ENCODE measurements around the gene GP9. TPM values are rescaled to one million over a fixed set of nuclear protein-coding genes. Genes with fewer than 3 reads are reported as not detected.

Gene GP9
- total RNA-seq, 1 experiment from 2014 or later, result not detected

DNA sequence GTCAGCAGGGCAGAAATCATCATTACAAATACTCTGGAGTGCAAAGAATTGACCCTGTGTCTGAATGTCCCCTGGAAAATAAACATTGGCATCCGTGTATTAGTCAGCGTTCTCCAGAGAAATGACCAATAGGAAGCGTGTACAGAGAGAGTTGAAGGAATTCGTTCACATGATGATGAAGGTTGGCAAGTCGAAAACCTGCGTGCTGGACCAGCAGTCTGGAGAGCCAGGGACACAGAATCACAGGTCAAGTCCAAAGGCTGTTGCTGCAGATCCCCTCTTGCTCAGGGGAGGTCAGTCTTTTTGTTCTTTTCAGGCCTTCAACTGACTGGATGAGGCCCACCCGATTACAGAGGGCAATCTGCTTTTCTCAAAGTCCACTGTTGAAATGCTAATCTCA is 16.6 kb downstream of the GP9 start:
- Mint-ChIP-seq H3K27ac (ENCODE audit: unreplicated experiment) (peak overlapping the region; percentile 3), H3K36me3 (ENCODE audit: insufficient read depth, unreplicated experiment) (no peaks in the 10 kb centered on the region), H3K4me1 (ENCODE audit: low read depth, unreplicated experiment) (peaks cover 8% of the 10 kb centered on the region), H3K27me3 (ENCODE audit: unreplicated experiment) (peaks cover 9% of the 10 kb centered on the region), H3K4me3 (ENCODE audit: low read depth, unreplicated experiment) (no peak overlapping the region), H3K9me3 (ENCODE audit: low read depth, unreplicated experiment) (no peaks in the 10 kb centered on the region)
- no TSS peak for BruUV-seq (replicated peaks)
- TF ChIP-seq, protein P1, sequence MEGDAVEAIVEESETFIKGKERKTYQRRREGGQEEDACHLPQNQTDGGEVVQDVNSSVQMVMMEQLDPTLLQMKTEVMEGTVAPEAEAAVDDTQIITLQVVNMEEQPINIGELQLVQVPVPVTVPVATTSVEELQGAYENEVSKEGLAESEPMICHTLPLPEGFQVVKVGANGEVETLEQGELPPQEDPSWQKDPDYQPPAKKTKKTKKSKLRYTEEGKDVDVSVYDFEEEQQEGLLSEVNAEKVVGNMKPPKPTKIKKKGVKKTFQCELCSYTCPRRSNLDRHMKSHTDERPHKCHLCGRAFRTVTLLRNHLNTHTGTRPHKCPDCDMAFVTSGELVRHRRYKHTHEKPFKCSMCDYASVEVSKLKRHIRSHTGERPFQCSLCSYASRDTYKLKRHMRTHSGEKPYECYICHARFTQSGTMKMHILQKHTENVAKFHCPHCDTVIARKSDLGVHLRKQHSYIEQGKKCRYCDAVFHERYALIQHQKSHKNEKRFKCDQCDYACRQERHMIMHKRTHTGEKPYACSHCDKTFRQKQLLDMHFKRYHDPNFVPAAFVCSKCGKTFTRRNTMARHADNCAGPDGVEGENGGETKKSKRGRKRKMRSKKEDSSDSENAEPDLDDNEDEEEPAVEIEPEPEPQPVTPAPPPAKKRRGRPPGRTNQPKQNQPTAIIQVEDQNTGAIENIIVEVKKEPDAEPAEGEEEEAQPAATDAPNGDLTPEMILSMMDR (IDR thresholded peaks at IDR 0.05; ENCODE audit: unreplicated experiment), result no peak
- CTCF ChIA-PET, result interaction anchor here (0.6 kb wide), 1 partner anchor 170 kb away, joined by 7 read pairs; no protein-coding TSS in a partner anchor
- intact Hi-C loops (cut with micrococcal nuclease; ENCODE audit: unreplicated experiment), result no loop called here
- DNase-seq, result no peak

DNA sequence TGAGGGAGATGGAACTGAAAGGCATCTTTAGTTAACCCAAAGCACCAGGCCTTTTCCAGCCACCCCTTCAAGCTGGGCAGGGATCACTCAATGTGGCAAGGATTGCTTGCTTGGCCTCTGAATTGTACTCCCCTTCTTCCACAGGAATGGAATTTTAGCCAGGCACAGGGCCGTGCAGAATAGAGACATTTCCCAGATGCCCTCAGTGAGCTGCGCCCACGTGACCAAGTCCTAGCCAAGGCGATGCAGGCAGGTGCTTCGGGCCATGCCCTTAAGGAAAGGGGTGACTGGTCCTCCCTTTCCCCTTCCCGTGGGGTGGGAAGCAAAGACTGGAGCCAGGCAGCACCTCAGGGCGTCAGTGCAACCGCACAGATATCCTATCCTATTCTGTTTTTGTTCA is 17.9 kb downstream of the GP9 start:
- TF ChIP-seq, protein P1 (IDR thresholded peaks at IDR 0.05; ENCODE audit: unreplicated experiment), result no peak
- Mint-ChIP-seq H3K4me3 (ENCODE audit: low read depth, unreplicated experiment) (no peak overlapping the region), H3K27me3 (ENCODE audit: unreplicated experiment) (peaks cover 9% of the 10 kb centered on the region), H3K36me3 (ENCODE audit: insufficient read depth, unreplicated experiment) (no peaks in the 10 kb centered on the region), H3K4me1 (ENCODE audit: low read depth, unreplicated experiment) (peaks cover 8% of the 10 kb centered on the region), H3K27ac (ENCODE audit: unreplicated experiment) (no peak overlapping the region), H3K9me3 (ENCODE audit: low read depth, unreplicated experiment) (no peaks in the 10 kb centered on the region)
- CTCF ChIA-PET, result interaction anchor here (0.7 kb wide), 1 partner anchor 56 kb away, joined by 3 read pairs; no protein-coding TSS in a partner anchor
- no TSS peak for BruUV-seq (replicated peaks)
- intact Hi-C loops (cut with micrococcal nuclease; ENCODE audit: unreplicated experiment), result no loop called here
- no peak for DNase-seq

DNA sequence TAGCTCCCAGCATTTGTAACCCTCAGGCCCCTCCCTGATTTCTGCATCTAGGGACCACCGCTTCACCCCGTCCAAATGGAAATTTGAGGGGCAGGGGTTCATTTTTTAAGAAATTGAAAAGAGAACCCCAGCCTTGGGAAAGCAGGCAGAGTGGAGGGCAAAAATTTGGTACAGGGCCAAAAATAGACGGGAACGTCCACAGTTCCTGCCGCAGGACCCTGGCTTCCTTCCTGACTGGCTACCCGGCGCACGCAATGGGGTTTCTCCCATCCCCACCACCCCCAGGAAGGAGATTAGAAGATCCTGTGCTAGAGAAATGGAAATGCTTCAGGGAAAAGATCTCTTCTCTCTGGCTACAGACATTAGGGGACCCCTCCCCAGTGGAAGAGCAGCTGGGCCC is 20.9 kb downstream of the GP9 start:
- H3K9me3 Mint-ChIP-seq (ENCODE audit: low read depth, unreplicated experiment), result no peaks in the 10 kb centered on the region
- peaks cover 8% of the 10 kb centered on the region for H3K4me1 Mint-ChIP-seq (ENCODE audit: low read depth, unreplicated experiment)
- peaks cover 8% of the 10 kb centered on the region for H3K36me3 Mint-ChIP-seq (ENCODE audit: insufficient read depth, unreplicated experiment)
- CTCF ChIA-PET, result no interaction called here
- H3K27ac Mint-ChIP-seq (ENCODE audit: unreplicated experiment), result no peak overlapping the region
- H3K4me3 Mint-ChIP-seq (ENCODE audit: low read depth, unreplicated experiment), result no peak overlapping the region
- intact Hi-C loops (cut with micrococcal nuclease; ENCODE audit: unreplicated experiment), result no loop called here
- TF ChIP-seq, protein P1 (IDR thresholded peaks at IDR 0.05; ENCODE audit: unreplicated experiment), result no peak
- peaks cover 9% of the 10 kb centered on the region for H3K27me3 Mint-ChIP-seq (ENCODE audit: unreplicated experiment)
- BruUV-seq (replicated peaks), result no TSS peak
- no peak for DNase-seq

DNA sequence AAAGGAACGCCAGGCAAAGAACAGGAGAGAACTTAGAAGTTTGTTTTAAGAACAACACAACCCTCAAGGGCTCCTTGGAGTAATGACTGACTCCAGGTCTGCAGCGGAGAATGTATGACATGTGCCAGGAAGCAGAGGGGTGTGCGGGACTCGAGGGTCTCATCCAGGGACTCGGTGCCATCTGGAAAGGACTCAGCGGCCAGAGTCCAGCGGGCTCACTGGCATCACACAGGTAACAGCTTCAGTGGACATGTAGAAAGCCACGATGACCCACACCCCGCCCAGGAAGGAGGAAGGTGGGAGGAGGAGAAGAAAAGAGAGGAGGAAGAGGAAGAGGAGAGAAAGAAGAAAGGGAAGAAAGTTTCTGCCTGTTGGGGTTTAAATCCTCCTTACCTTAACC is 21.4 kb downstream of the GP9 start:
- BruUV-seq (replicated peaks), result no TSS peak
- peaks cover 8% of the 10 kb centered on the region for H3K36me3 Mint-ChIP-seq (ENCODE audit: insufficient read depth, unreplicated experiment)
- CTCF ChIA-PET, result no interaction called here
- TF ChIP-seq, protein P1 (IDR thresholded peaks at IDR 0.05; ENCODE audit: unreplicated experiment), result no peak
- H3K27ac Mint-ChIP-seq (ENCODE audit: unreplicated experiment), result no peak overlapping the region
- intact Hi-C loops (cut with micrococcal nuclease; ENCODE audit: unreplicated experiment), result no loop called here
- no peaks in the 10 kb centered on the region for H3K9me3 Mint-ChIP-seq (ENCODE audit: low read depth, unreplicated experiment)
- DNase-seq, result no peak
- peaks cover 5% of the 10 kb centered on the region for H3K4me1 Mint-ChIP-seq (ENCODE audit: low read depth, unreplicated experiment)
- peaks cover 9% of the 10 kb centered on the region for H3K27me3 Mint-ChIP-seq (ENCODE audit: unreplicated experiment)
- H3K4me3 Mint-ChIP-seq (ENCODE audit: low read depth, unreplicated experiment), result no peak overlapping the region
